ENCODE measurements around the gene PCBP3.

The PCBP3 gene

GRCh38 chr21:45725844-45726200 lies 82.3 kb downstream of the PCBP3 start:
- Histone ChIP-seq H3K4me2 (ENCODE audit: insufficient read depth, low read length) (no peak overlapping the region), H3K4me3 (ENCODE audit: low read depth in 1 of 2, low read length in 2 of 2) (no peak overlapping the region), H3K27me3 (ENCODE audit: insufficient read depth, low read length, poor library complexity) (no peaks in the 10 kb centered on the region), H3K27ac (ENCODE audit: low read length) (no peak overlapping the region), H3K79me2 (ENCODE audit: insufficient read depth, low read length) (no peaks in the 10 kb centered on the region), H2AFZ (ENCODE audit: low read depth, low read length) (no peak overlapping the region), H3K9me3 (ENCODE audit: insufficient read depth, low read length, severe bottlenecking) (no peaks in the 10 kb centered on the region), H4K20me1 (ENCODE audit: insufficient read depth, low read length) (peaks cover 7% of the 10 kb centered on the region; the same call in 1 of the 2 replicates), H3K36me3 (ENCODE audit: insufficient read depth, low read length) (no peaks in the 10 kb centered on the region), H3K9ac (ENCODE audit: low read depth, low read length) (no peak overlapping the region), H3K4me1 (ENCODE audit: insufficient read depth, low read length) (no peaks in the 10 kb centered on the region)
- no peak for ATAC-seq (ENCODE audit: insufficient read depth, low read depth)
- no peak for TF ChIP-seq CTCF (IDR thresholded peaks at IDR 0.05; ENCODE audit: borderline replicate concordance, extremely low read depth, low read length, poor library complexity, severe bottlenecking)
- no peak for TF ChIP-seq EZH2 (IDR thresholded peaks at IDR 0.05; ENCODE audit: borderline replicate concordance, low read depth, low read length, severe bottlenecking)
- DNase-seq: no peak

GRCh38 chr21:45726438-45726837 lies 82.9 kb downstream of the PCBP3 start:
- Histone ChIP-seq H3K9ac (ENCODE audit: low read depth, low read length) (no peak overlapping the region), H3K79me2 (ENCODE audit: insufficient read depth, low read length) (no peaks in the 10 kb centered on the region), H3K4me2 (ENCODE audit: insufficient read depth, low read length) (no peak overlapping the region), H3K4me1 (ENCODE audit: insufficient read depth, low read length) (no peaks in the 10 kb centered on the region), H2AFZ (ENCODE audit: low read depth, low read length) (no peak overlapping the region), H3K4me3 (ENCODE audit: low read depth in 1 of 2, low read length in 2 of 2) (no peak overlapping the region), H4K20me1 (ENCODE audit: insufficient read depth, low read length) (peaks cover 7% of the 10 kb centered on the region; the same call in 1 of the 2 replicates), H3K27ac (ENCODE audit: low read length) (no peak overlapping the region), H3K36me3 (ENCODE audit: insufficient read depth, low read length) (no peaks in the 10 kb centered on the region), H3K9me3 (ENCODE audit: insufficient read depth, low read length, severe bottlenecking) (no peaks in the 10 kb centered on the region), H3K27me3 (ENCODE audit: insufficient read depth, low read length, poor library complexity) (no peaks in the 10 kb centered on the region)
- DNase-seq (no peak), ATAC-seq (ENCODE audit: insufficient read depth, low read depth) (no peak)
- TF ChIP-seq CTCF (IDR thresholded peaks at IDR 0.05; ENCODE audit: borderline replicate concordance, extremely low read depth, low read length, poor library complexity, severe bottlenecking): no peak
- no peak for TF ChIP-seq EZH2 (IDR thresholded peaks at IDR 0.05; ENCODE audit: borderline replicate concordance, low read depth, low read length, severe bottlenecking)

- TF ChIP-seq EZH2 (IDR thresholded peaks at IDR 0.05; ENCODE audit: borderline replicate concordance, low read depth, low read length, severe bottlenecking) (no peak), CTCF (IDR thresholded peaks at IDR 0.05; ENCODE audit: borderline replicate concordance, extremely low read depth, low read length, poor library complexity, severe bottlenecking) (no peak)
- no peak overlapping the region for H3K4me3 ChIP-seq (ENCODE audit: low read depth in 1 of 2, low read length in 2 of 2)
- no peak overlapping the region for H3K27ac ChIP-seq (ENCODE audit: low read length)
- no peak overlapping the region for H3K9ac ChIP-seq (ENCODE audit: low read depth, low read length)
- no peak overlapping the region for H2AFZ ChIP-seq (ENCODE audit: low read depth, low read length)
- H3K36me3 ChIP-seq (ENCODE audit: insufficient read depth, low read length): no peaks in the 10 kb centered on the region
- no peak overlapping the region for H3K4me2 ChIP-seq (ENCODE audit: insufficient read depth, low read length)
- H3K9me3 ChIP-seq (ENCODE audit: insufficient read depth, low read length, severe bottlenecking): no peaks in the 10 kb centered on the region
- no peaks in the 10 kb centered on the region for H3K27me3 ChIP-seq (ENCODE audit: insufficient read depth, low read length, poor library complexity)
- H3K4me1 ChIP-seq (ENCODE audit: insufficient read depth, low read length): no peaks in the 10 kb centered on the region
- ATAC-seq (ENCODE audit: insufficient read depth, low read depth): no peak
- no peak for DNase-seq
- H3K79me2 ChIP-seq (ENCODE audit: insufficient read depth, low read length): no peaks in the 10 kb centered on the region
- H4K20me1 ChIP-seq (ENCODE audit: insufficient read depth, low read length): peaks cover 7% of the 10 kb centered on the region; the same call in 1 of the 2 replicates
Measured at GRCh38 chr21:45727390-45727789, 83.9 kb downstream of the PCBP3 start.
